ENCODE results near the gene DCTN3.
A peak's percentile ranks its signal among the peaks of the same experiment; 100 is the strongest.

DCTN3 gene

GRCh38 chr9:34630402-34631154 lies 10.3 kb upstream of the DCTN3 start:
- Histone ChIP-seq H3K4ac (ENCODE audit: low read depth in 1 of 2, low read length in 2 of 2) (no peak overlapping the region), H2BK12ac (ENCODE audit: low read length in 2 of 2) (no peak overlapping the region), H3K79me1 (replicated peaks; ENCODE audit: low read length, poor library complexity, severe bottlenecking) (peaks cover 9% of the 10 kb centered on the region), H2AFZ (ENCODE audit: low read depth, low read length) (no peak overlapping the region), H3K23ac (ENCODE audit: low read length in 2 of 2) (no peak overlapping the region), H3K9me3 (ENCODE audit: control insufficient read depth, low read length) (no peaks in the 10 kb centered on the region), H3K14ac (ENCODE audit: low read length in 2 of 2) (no peak overlapping the region), H4K91ac (ENCODE audit: low read length) (no peak overlapping the region), H3K4me1 (ENCODE audit: control insufficient read depth, insufficient read depth, low read depth, low read length) (peaks cover 11% of the 10 kb centered on the region), H2BK5ac (ENCODE audit: low read depth, low read length, poor library complexity, severe bottlenecking) (no peak overlapping the region), H3K4me2 (ENCODE audit: low read length, poor library complexity, severe bottlenecking) (no peak overlapping the region), H2BK15ac (ENCODE audit: low read depth, poor library complexity, severe bottlenecking) (no peak overlapping the region), H2AK5ac (ENCODE audit: low read length, severe bottlenecking) (no peak overlapping the region), H3K18ac (ENCODE audit: low read depth in 1 of 2, low read length in 2 of 2) (no peak overlapping the region), H3K36me3 (ENCODE audit: control insufficient read depth in 1 of 2, insufficient read depth in 2 of 2, low read depth in 1 of 2, low read length in 2 of 2) (peaks cover 9 to 11% of the 10 kb centered on the region in 2 experiments), H2BK120ac (ENCODE audit: low read depth, low read length) (no peak overlapping the region), H3K4me3 (ENCODE audit: insufficient read depth in 1 of 2, low read depth in 1 of 2, low read length in 2 of 2) (peak overlapping the region in 1 of 2 experiments; percentile 23), H4K8ac (ENCODE audit: low read length) (no peak overlapping the region), H3K27ac (ENCODE audit: low read length, poor library complexity, severe bottlenecking) (no peak overlapping the region), H3K27me3 (ENCODE audit: control insufficient read depth in 1 of 2, insufficient read depth in 1 of 2, low read length in 2 of 2) (peaks cover 53 to 57% of the 10 kb centered on the region in 2 experiments), H3K9ac (ENCODE audit: low read length) (no peak overlapping the region)
- DNase-seq = no peak
- WGBS = 56% methylated on average over 5 of the region's 5 CpGs

- no peak overlapping the region for H3K9ac ChIP-seq (ENCODE audit: low read length)
- peaks cover 64 to 69% of the 10 kb centered on the region in 2 experiments for H3K27me3 ChIP-seq (ENCODE audit: control insufficient read depth in 1 of 2, insufficient read depth in 1 of 2, low read length in 2 of 2)
- no peak overlapping the region for H2BK5ac ChIP-seq (ENCODE audit: low read depth, low read length, poor library complexity, severe bottlenecking)
- H3K4me1 ChIP-seq (ENCODE audit: control insufficient read depth, insufficient read depth, low read depth, low read length) = peaks cover 12% of the 10 kb centered on the region
- no peak overlapping the region for H2AK5ac ChIP-seq (ENCODE audit: low read length, severe bottlenecking)
- no peak for DNase-seq
- H3K23ac ChIP-seq (ENCODE audit: low read length in 2 of 2) = peak overlapping the region in 1 of 2 experiments; percentile 46
- no peaks in the 10 kb centered on the region for H3K9me3 ChIP-seq (ENCODE audit: control insufficient read depth, low read length)
- no peaks in the 10 kb centered on the region for H3K79me1 ChIP-seq (replicated peaks; ENCODE audit: low read length, poor library complexity, severe bottlenecking)
- H3K4me2 ChIP-seq (ENCODE audit: low read length, poor library complexity, severe bottlenecking) = peak overlapping the region; percentile 81
- no peak overlapping the region for H2BK15ac ChIP-seq (ENCODE audit: low read depth, poor library complexity, severe bottlenecking)
- no peaks in the 10 kb centered on the region for H3K36me3 ChIP-seq (ENCODE audit: control insufficient read depth in 1 of 2, insufficient read depth in 2 of 2, low read depth in 1 of 2, low read length in 2 of 2)
- H3K4ac ChIP-seq (ENCODE audit: low read depth in 1 of 2, low read length in 2 of 2) = no peak overlapping the region
- no peak overlapping the region for H2BK120ac ChIP-seq (ENCODE audit: low read depth, low read length)
- H3K14ac ChIP-seq (ENCODE audit: low read length in 2 of 2) = peak overlapping the region in 1 of 2 experiments; percentile 31
- H4K91ac ChIP-seq (ENCODE audit: low read length) = no peak overlapping the region
- no peak overlapping the region for H2AFZ ChIP-seq (ENCODE audit: low read depth, low read length)
- H3K18ac ChIP-seq (ENCODE audit: low read depth in 1 of 2, low read length in 2 of 2) = no peak overlapping the region
- no peak overlapping the region for H2BK12ac ChIP-seq (ENCODE audit: low read length in 2 of 2)
- WGBS = 60% methylated on average over 4 of the region's 5 CpGs
- no peak overlapping the region for H3K27ac ChIP-seq (ENCODE audit: low read length, poor library complexity, severe bottlenecking)
- H4K8ac ChIP-seq (ENCODE audit: low read length) = no peak overlapping the region
- peak overlapping the region in 1 of 2 experiments; percentile 75 for H3K4me3 ChIP-seq (ENCODE audit: insufficient read depth in 1 of 2, low read depth in 1 of 2, low read length in 2 of 2)
These were observed 9.2 kb upstream of the DCTN3 start for GRCh38 chr9:34629491-34629808.

- Histone ChIP-seq H2BK120ac (ENCODE audit: low read depth, low read length) (no peak within 1 kb of the TSS), H3K36me3 (ENCODE audit: control insufficient read depth in 1 of 2, insufficient read depth in 2 of 2, low read depth in 1 of 2, low read length in 2 of 2) (no peaks in the 10 kb centered on the region), H3K18ac (ENCODE audit: low read depth in 1 of 2, low read length in 2 of 2) (no peak within 1 kb of the TSS), H2BK15ac (ENCODE audit: low read depth, poor library complexity, severe bottlenecking) (no peak within 1 kb of the TSS), H3K4me1 (ENCODE audit: control insufficient read depth, insufficient read depth, low read depth, low read length) (peaks cover 13% of the 10 kb centered on the region), H2AFZ (ENCODE audit: low read depth, low read length) (peak within 1 kb of the TSS; percentile 19), H3K4me2 (ENCODE audit: low read length, poor library complexity, severe bottlenecking) (peak within 1 kb of the TSS; percentile 81), H3K23ac (ENCODE audit: low read length in 2 of 2) (peak within 1 kb of the TSS in 1 of 2 experiments; percentile 78), H3K4me3 (ENCODE audit: insufficient read depth in 1 of 2, low read depth in 1 of 2, low read length in 2 of 2) (peak within 1 kb of the TSS; percentile 49 to 75), H3K79me1 (replicated peaks; ENCODE audit: low read length, poor library complexity, severe bottlenecking) (no peaks in the 10 kb centered on the region), H3K27me3 (ENCODE audit: control insufficient read depth in 1 of 2, insufficient read depth in 1 of 2, low read length in 2 of 2) (peaks cover 70 to 74% of the 10 kb centered on the region in 2 experiments), H3K27ac (ENCODE audit: low read length, poor library complexity, severe bottlenecking) (no peak within 1 kb of the TSS), H2BK5ac (ENCODE audit: low read depth, low read length, poor library complexity, severe bottlenecking) (no peak within 1 kb of the TSS), H3K9ac (ENCODE audit: low read length) (peak within 1 kb of the TSS; percentile 24), H2BK12ac (ENCODE audit: low read length in 2 of 2) (no peak within 1 kb of the TSS), H3K4ac (ENCODE audit: low read depth in 1 of 2, low read length in 2 of 2) (no peak within 1 kb of the TSS), H3K14ac (ENCODE audit: low read length in 2 of 2) (peak within 1 kb of the TSS in 1 of 2 experiments; percentile 31), H3K9me3 (ENCODE audit: control insufficient read depth, low read length) (no peaks in the 10 kb centered on the region), H4K91ac (ENCODE audit: low read length) (no peak within 1 kb of the TSS), H2AK5ac (ENCODE audit: low read length, severe bottlenecking) (no peak within 1 kb of the TSS), H4K8ac (ENCODE audit: low read length) (no peak within 1 kb of the TSS)
- 3% methylated on average over 63 of the region's 69 CpGs for WGBS
- no peak for DNase-seq
These were observed 8.6 kb upstream of the DCTN3 start, which contains the start of gene ARID3C for GRCh38 chr9:34628656-34629490. Gene ARID3C (minus strand): TSS chr9:34629066. CDS start chr9:34628014, 1,052 bp downstream.
